OCI-LY3 (cell line): ENCODE measurements around the gene ALCAM.

Experiments used
- EZH2phosphoT487 ChIP-seq: fragments of 200-600 bp; shearing (Covaris generic); IDR thresholded peaks from 2 replicates; pipeline ENCODE4 v1.6.1; 2018; ENCODE audit warnings: antibody characterized with exemption, mixed run types, low read depth
- TF ChIP-seq, protein P1 (sequence below): fragments of 200-600, 300-600 bp; sonication (generic); IDR thresholded peaks from 2 replicates; pipeline ENCODE4 v1.5.1; 2014; ENCODE audit warnings: antibody characterized with exemption, low read length, low read depth

GRCh38 chr3:105458518-105459215 lies 92.0 kb downstream of the ALCAM start:
- TF ChIP-seq, protein P1, sequence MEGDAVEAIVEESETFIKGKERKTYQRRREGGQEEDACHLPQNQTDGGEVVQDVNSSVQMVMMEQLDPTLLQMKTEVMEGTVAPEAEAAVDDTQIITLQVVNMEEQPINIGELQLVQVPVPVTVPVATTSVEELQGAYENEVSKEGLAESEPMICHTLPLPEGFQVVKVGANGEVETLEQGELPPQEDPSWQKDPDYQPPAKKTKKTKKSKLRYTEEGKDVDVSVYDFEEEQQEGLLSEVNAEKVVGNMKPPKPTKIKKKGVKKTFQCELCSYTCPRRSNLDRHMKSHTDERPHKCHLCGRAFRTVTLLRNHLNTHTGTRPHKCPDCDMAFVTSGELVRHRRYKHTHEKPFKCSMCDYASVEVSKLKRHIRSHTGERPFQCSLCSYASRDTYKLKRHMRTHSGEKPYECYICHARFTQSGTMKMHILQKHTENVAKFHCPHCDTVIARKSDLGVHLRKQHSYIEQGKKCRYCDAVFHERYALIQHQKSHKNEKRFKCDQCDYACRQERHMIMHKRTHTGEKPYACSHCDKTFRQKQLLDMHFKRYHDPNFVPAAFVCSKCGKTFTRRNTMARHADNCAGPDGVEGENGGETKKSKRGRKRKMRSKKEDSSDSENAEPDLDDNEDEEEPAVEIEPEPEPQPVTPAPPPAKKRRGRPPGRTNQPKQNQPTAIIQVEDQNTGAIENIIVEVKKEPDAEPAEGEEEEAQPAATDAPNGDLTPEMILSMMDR, result no peak
- TF ChIP-seq EZH2phosphoT487, result no peak
